IMR-90 (cell line): ENCODE data around the gene INPP5E. TPM values are rescaled to one million over a fixed set of nuclear protein-coding genes. Genes with fewer than 3 reads are reported as not detected.

Source experiments
- ATAC-seq: fragments of 200-7000 bp; cut with Tn5 transposase; 2 replicates; pipeline ENCODE4 v1.9.1; 2020; ENCODE audit warnings: low read depth, mild to moderate bottlenecking, moderate library complexity
- BruUV-seq: library from RNA; stranded (reverse); fragments of 400-500 nt; replicated peaks from 2 replicates; lab custom pipeline; 2021; lab: Mats Ljungman, UMichigan
- CTCF ChIA-PET: fragments of 300-600 bp; formaldehyde crosslinking; extraction: SDS; loops from one replicate; lab custom pipeline; 2021; ENCODE audit warnings: antibody characterized with exemption; lab: Yijun Ruan, JAX
- POLR2A ChIA-PET: fragments of 300-600 bp; sonication (Branson Sonifier 250); formaldehyde crosslinking; loops from one replicate; lab custom pipeline; 2022; ENCODE audit warnings: antibody characterized with exemption; ENCODE audit not compliant: unreplicated experiment; lab: Charles Lee
- DNase-seq: peaks from one replicate; pipeline ENCODE4 v3.0.0; 2013
- H2AFZ ChIP-seq: replicated peaks from 2 replicates; pipeline ENCODE3; 2013; ENCODE audit warnings: low read length, mild to moderate bottlenecking; ENCODE audit not compliant: poor library complexity
- H2AK5ac ChIP-seq: 2 replicates; pipeline ENCODE4 v1.6.1; 2013; ENCODE audit warnings: low read depth, low read length, inconsistent platforms
- H2AK9ac ChIP-seq: replicated peaks from 2 replicates; pipeline ENCODE3; 2013; ENCODE audit warnings: mild to moderate bottlenecking, low read depth, low read length, moderate library complexity; ENCODE audit not compliant: poor library complexity
- H2BK120ac ChIP-seq: 2 replicates; pipeline ENCODE4 v1.6.1; 2013; ENCODE audit warnings: low read depth, low read length, inconsistent platforms
- H2BK15ac ChIP-seq: 3 replicates; pipeline ENCODE4 v1.6.1; 2013; ENCODE audit warnings: low read depth, low read length, inconsistent platforms
- H2BK20ac ChIP-seq: 2 replicates; pipeline ENCODE4 v1.6.1; 2013; ENCODE audit warnings: low read depth, mild to moderate bottlenecking, inconsistent platforms, low read length, moderate library complexity
- H2BK5ac ChIP-seq: 2 replicates; pipeline ENCODE4 v1.6.1; 2013; ENCODE audit warnings: mild to moderate bottlenecking, low read depth, low read length, inconsistent platforms; ENCODE audit not compliant: poor library complexity, severe bottlenecking
- H3K14ac ChIP-seq: replicated peaks from 2 replicates; pipeline ENCODE4 v1.6.1; 2013; ENCODE audit warnings: low read depth, low read length, inconsistent platforms
- H3K18ac ChIP-seq: 2 replicates; pipeline ENCODE4 v1.6.1; 2013; ENCODE audit warnings: low read depth, low read length, control low read depth
- H3K23ac ChIP-seq: 2 replicates; pipeline ENCODE4 v1.6.1; 2013; ENCODE audit warnings: low read depth, low read length, inconsistent platforms
- H3K27ac ChIP-seq: 2 replicates; pipeline ENCODE4 v1.5.1; 2013; ENCODE audit warnings: mild to moderate bottlenecking, control low read depth, low read length; ENCODE audit not compliant: insufficient read depth
- H3K27me3 ChIP-seq: 2 replicates; pipeline ENCODE4 v1.6.1; 2013; ENCODE audit warnings: low read length; ENCODE audit not compliant: control insufficient read depth, insufficient read depth
- H3K36me3 ChIP-seq: 2 replicates; pipeline ENCODE4 v1.6.1; 2013; ENCODE audit warnings: low read length, mixed read lengths; ENCODE audit not compliant: control insufficient read depth, insufficient read depth
- H3K4ac ChIP-seq: 2 replicates; pipeline ENCODE4 v1.6.1; 2013; ENCODE audit warnings: low read depth, low read length, inconsistent platforms
- H3K4me1 ChIP-seq: 2 replicates; pipeline ENCODE4 v1.6.1; 2013; ENCODE audit warnings: low read length, mixed read lengths; ENCODE audit not compliant: control insufficient read depth, insufficient read depth
- H3K4me2 ChIP-seq: 2 replicates; pipeline ENCODE4 v1.6.1; 2013; ENCODE audit warnings: low read depth, mild to moderate bottlenecking, control low read depth, low read length, moderate library complexity
- H3K4me3 ChIP-seq: 2 replicates; pipeline ENCODE4 v1.5.1; 2013; ENCODE audit warnings: low read depth, mild to moderate bottlenecking, control low read depth, low read length, moderate library complexity; ENCODE audit not compliant: insufficient read depth
- H3K56ac ChIP-seq: 2 replicates; pipeline ENCODE4 v1.6.1; 2013; ENCODE audit warnings: low read length, inconsistent platforms; ENCODE audit not compliant: insufficient read depth; ENCODE audit errors: extremely low read depth
- H3K79me1 ChIP-seq, 2 experiments: 2 replicates each; pipeline ENCODE4 v1.6.1; 2013; ENCODE audit warnings: low read length in 2 of 2, inconsistent platforms in 1 of 2, low read depth in 1 of 2
- H3K9ac ChIP-seq: 2 replicates; pipeline ENCODE4 v1.6.1; 2013; ENCODE audit warnings: low read depth, low read length, control low read depth
- H3K9me1 ChIP-seq: 2 replicates; pipeline ENCODE4 v1.6.1; 2013; ENCODE audit warnings: low read length, inconsistent platforms; ENCODE audit not compliant: insufficient read depth
- H3K9me3 ChIP-seq: 2 replicates; pipeline ENCODE4 v1.6.1; 2013; ENCODE audit warnings: low read length; ENCODE audit not compliant: control insufficient read depth, insufficient read depth
- H4K20me1 ChIP-seq: 2 replicates; pipeline ENCODE4 v1.6.1; 2013; ENCODE audit warnings: low read length, inconsistent platforms; ENCODE audit not compliant: insufficient read depth
- H4K5ac ChIP-seq: 2 replicates; pipeline ENCODE4 v1.6.1; 2013; ENCODE audit warnings: mild to moderate bottlenecking, low read depth, low read length, control low read depth
- H4K8ac ChIP-seq, 2 experiments: 2 replicates each; pipeline ENCODE4 v1.6.1; 2013; ENCODE audit warnings: low read depth in 2 of 2, low read length in 2 of 2, control low read depth in 1 of 2, inconsistent platforms in 1 of 2
- H4K91ac ChIP-seq: 2 replicates; pipeline ENCODE4 v1.6.1; 2013; ENCODE audit warnings: low read depth, low read length, inconsistent platforms; ENCODE audit not compliant: insufficient read depth
- MAZ ChIP-seq: IDR thresholded peaks from 2 replicates; pipeline ENCODE4 v1.6.1; 2012; ENCODE audit warnings: low read depth, mild to moderate bottlenecking, low read length, improper control_type of control experiment, moderate library complexity, borderline replicate concordance
- MXI1 ChIP-seq: IDR thresholded peaks from 2 replicates; pipeline ENCODE4 v1.6.1; 2012; ENCODE audit warnings: low read depth, mild to moderate bottlenecking, low read length, moderate library complexity, borderline replicate concordance
- RCOR1 ChIP-seq: IDR thresholded peaks from 2 replicates; pipeline ENCODE4 v1.6.1; 2012; ENCODE audit warnings: mild to moderate bottlenecking, low read length, improper control_type of control experiment; ENCODE audit not compliant: insufficient replicate concordance
- WGBS, 2 experiments: methylation state at CpG; one replicate each; pipeline versions ENCODE4 v1.1.5 to v1.1.7; 2013; ENCODE audit warnings: missing lambda C conversion rate in 2 of 2; ENCODE audit not compliant: insufficient read length in 1 of 2; ENCODE audit errors: extremely low coverage in 2 of 2; 5-methylcytosine and 5-hydroxymethylcytosine counted together
- dilution Hi-C: fragments of 300-500 bp; cut with HindIII; formaldehyde crosslinking; loops from one replicate; pipeline ENCODE4 v1.14.3; 2018; ENCODE audit warnings: low sequenced_read_pairs; ENCODE audit not compliant: unreplicated experiment
- in situ Hi-C: fragments of 300-500 bp; cut with MboI; formaldehyde crosslinking; loops from 3 replicates; pipeline ENCODE4 v1.14.3; 2019; ENCODE audit warnings: low sequenced_read_pairs, inconsistent platforms, mixed read lengths
- intact Hi-C: fragments of 100-400 bp; cut with micrococcal nuclease; formaldehyde crosslinking; loops from 2 replicates; pipeline ENCODE4 v1.10.0; 2022
- polyA plus RNA-seq, 3 experiments: library from polyadenylated mRNA; depleted of rRNA; stranded (reverse); fragments of >200 nt; gene quantifications; 2 replicates each; pipeline ENCODE4 v1.2.3, GENCODE V29; 2012; ENCODE audit warnings: low replicate concordance in 1 of 3
- total RNA-seq: library from RNA; depleted of rRNA; stranded (reverse); fragments of >200 nt; gene quantifications from 2 replicates; pipeline ENCODE4 v1.2.3, GENCODE V29; 2012

INPP5E gene
- total and polyA plus RNA-seq, 2 of the 4 experiments (the other 2 are of a cell fraction), result 1.6 to 9.4 TPM

DNA sequence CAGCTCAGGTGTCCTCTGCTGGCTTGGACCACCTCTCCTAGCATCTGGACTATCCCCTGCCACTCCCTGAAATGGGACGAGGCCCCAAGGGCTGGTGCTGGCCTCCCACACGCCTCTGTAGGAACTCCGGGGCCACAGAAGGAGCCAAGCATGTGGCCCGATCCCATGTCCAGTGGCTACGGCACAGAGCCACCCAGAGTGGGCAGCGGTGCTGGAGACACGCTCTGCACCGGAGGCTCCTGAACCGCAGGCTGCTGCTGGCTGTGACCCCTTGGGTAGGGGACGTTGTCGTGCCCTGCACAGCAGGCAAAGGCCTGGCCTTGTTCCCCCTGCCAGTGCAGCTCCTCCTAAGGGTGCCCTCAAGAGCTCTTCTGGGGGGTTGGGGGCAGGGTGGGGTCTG, 59.8 kb downstream of the INPP5E start:
- H4K8ac ChIP-seq, result no peak overlapping the region
- H3K9me1 ChIP-seq, result no peaks in the 10 kb centered on the region
- no peak overlapping the region for H3K4me2 ChIP-seq
- H3K56ac ChIP-seq, result no peak overlapping the region
- ATAC-seq (no peak), DNase-seq (no peak)
- no peak overlapping the region for H3K4ac ChIP-seq
- dilution Hi-C loops (no loop called here), in situ Hi-C loops (no loop called here), intact Hi-C loops (no loop called here)
- no peak overlapping the region for H3K27ac ChIP-seq
- WGBS, 2 experiments, result 90% methylated on average over 5 of the region's 11 CpGs; no CpG with 5 or more reads in 1 of the 2 experiments
- no peaks in the 10 kb centered on the region for H3K4me1 ChIP-seq
- H2AFZ ChIP-seq, result no peak overlapping the region
- ChIA-PET CTCF (no interaction called here), POLR2A (interaction anchor here (0.5 kb wide), 1 partner anchor 17 kb away, joined by 3 read pairs; no protein-coding TSS in a partner anchor)
- no peak overlapping the region for H3K14ac ChIP-seq
- no peak overlapping the region for H2AK5ac ChIP-seq
- no peak overlapping the region for H3K9ac ChIP-seq
- no peak overlapping the region for H3K18ac ChIP-seq
- no peaks in the 10 kb centered on the region for H3K27me3 ChIP-seq
- no peak overlapping the region for H3K4me3 ChIP-seq
- peaks cover 52% of the 10 kb centered on the region for H3K36me3 ChIP-seq
- no peak overlapping the region for H2BK120ac ChIP-seq
- H2BK15ac ChIP-seq, result no peak overlapping the region
- TF ChIP-seq MXI1, result no peak
- no peak for TF ChIP-seq MAZ
- no peak for TF ChIP-seq RCOR1
- H2BK20ac ChIP-seq, result no peak overlapping the region
- H3K9me3 ChIP-seq, result no peaks in the 10 kb centered on the region
- H4K91ac ChIP-seq, result no peak overlapping the region
- H2AK9ac ChIP-seq, result no peak overlapping the region
- H3K23ac ChIP-seq, result no peak overlapping the region
- no peak overlapping the region for H2BK5ac ChIP-seq
- H4K5ac ChIP-seq, result no peak overlapping the region
- no TSS peak for BruUV-seq
- no peaks in the 10 kb centered on the region for H3K79me1 ChIP-seq
- H4K20me1 ChIP-seq, result no peaks in the 10 kb centered on the region
